PFSK-1 (cell line): ENCODE results near the gene TGFBR1.

Source experiments
- FOXP2 ChIP-seq: optimal IDR thresholded peaks from 2 replicates; pipeline ENCODE3; 2011; ENCODE audit warnings: borderline replicate concordance, control low read depth, inconsistent platforms; ENCODE audit not compliant: insufficient read depth; ENCODE audit errors: extremely low read length, extremely low read depth
- POLR2AphosphoS5 ChIP-seq: IDR thresholded peaks from 2 replicates; pipeline ENCODE4 v1.6.1; 2012; ENCODE audit warnings: low read depth, mild to moderate bottlenecking, control low read depth, low read length, moderate library complexity
- REST ChIP-seq, 2 experiments: IDR thresholded peaks; 2 replicates each; pipeline versions ENCODE4 v1.6.1 to v1.8.0; 2011 to 2012; ENCODE audit warnings: low read depth in 2 of 2, low read length in 2 of 2, control low read depth in 1 of 2, inconsistent platforms in 1 of 2, mild to moderate bottlenecking in 1 of 2, moderate library complexity in 1 of 2; ENCODE audit not compliant: insufficient read depth in 1 of 2
- SIN3A ChIP-seq: IDR thresholded peaks from 2 replicates; pipeline ENCODE4 v1.6.1; 2012; ENCODE audit warnings: mild to moderate bottlenecking, low read length, moderate library complexity, borderline replicate concordance; ENCODE audit not compliant: insufficient read depth
- TAF1 ChIP-seq: IDR thresholded peaks from 2 replicates; pipeline ENCODE4 v1.6.1; 2012; ENCODE audit warnings: low read length, control low read depth, borderline replicate concordance; ENCODE audit not compliant: insufficient read depth

Gene TGFBR1

GRCh38 chr9:99128133-99128406 lies 23.2 kb downstream of the TGFBR1 start:
- TF ChIP-seq TAF1 (no peak), REST (IDR thresholded peaks at IDR 0.05; ENCODE audit: insufficient read depth in 1 of 2, low read depth in 2 of 2, low read length in 2 of 2) (no peak), FOXP2 (no peak), SIN3A (no peak), POLR2AphosphoS5 (no peak)

- no peak for TF ChIP-seq REST (IDR thresholded peaks at IDR 0.05; ENCODE audit: insufficient read depth in 1 of 2, low read depth in 2 of 2, low read length in 2 of 2)
- no peak for TF ChIP-seq SIN3A
- TF ChIP-seq TAF1 = no peak
- no peak for TF ChIP-seq POLR2AphosphoS5
- TF ChIP-seq FOXP2 = no peak
Measured at GRCh38 chr9:99129091-99129490, 24.2 kb downstream of the TGFBR1 start.

- TF ChIP-seq REST (IDR thresholded peaks at IDR 0.05; ENCODE audit: insufficient read depth in 1 of 2, low read depth in 2 of 2, low read length in 2 of 2) (no peak), SIN3A (no peak), TAF1 (no peak), POLR2AphosphoS5 (no peak), FOXP2 (no peak)
Measured at GRCh38 chr9:99130069-99130468, 25.2 kb downstream of the TGFBR1 start.

GRCh38 chr9:99133145-99133544 lies 28.2 kb downstream of the TGFBR1 start:
- no peak for TF ChIP-seq FOXP2
- TF ChIP-seq SIN3A = no peak
- TF ChIP-seq POLR2AphosphoS5 = no peak
- no peak for TF ChIP-seq TAF1
- no peak for TF ChIP-seq REST (IDR thresholded peaks at IDR 0.05; ENCODE audit: insufficient read depth in 1 of 2, low read depth in 2 of 2, low read length in 2 of 2)

GRCh38 chr9:99134893-99135341 lies 30.0 kb downstream of the TGFBR1 start:
- TF ChIP-seq FOXP2 = no peak

- TF ChIP-seq FOXP2 = no peak
Measured at GRCh38 chr9:99135456-99135855, 30.5 kb downstream of the TGFBR1 start.
